HEK293T (cell line): ENCODE measurements around the gene FHL1.

ENCODE experiments used
- BHLHE40 ChIP-seq: fragments of 450-650 bp; IDR thresholded peaks from 2 replicates; pipeline ENCODE4 v1.6.1; 2016; ENCODE audit warnings: mild to moderate bottlenecking, moderate library complexity, borderline replicate concordance
- HDGF ChIP-seq: fragments of 450-650 bp; IDR thresholded peaks from 2 replicates; pipeline ENCODE4 v1.6.1; 2017; ENCODE audit warnings: antibody characterized with exemption, borderline replicate concordance
- SP1 ChIP-seq: fragments of 450-650 bp; IDR thresholded peaks from 2 replicates; pipeline ENCODE4 v1.6.1; 2017

DNA sequence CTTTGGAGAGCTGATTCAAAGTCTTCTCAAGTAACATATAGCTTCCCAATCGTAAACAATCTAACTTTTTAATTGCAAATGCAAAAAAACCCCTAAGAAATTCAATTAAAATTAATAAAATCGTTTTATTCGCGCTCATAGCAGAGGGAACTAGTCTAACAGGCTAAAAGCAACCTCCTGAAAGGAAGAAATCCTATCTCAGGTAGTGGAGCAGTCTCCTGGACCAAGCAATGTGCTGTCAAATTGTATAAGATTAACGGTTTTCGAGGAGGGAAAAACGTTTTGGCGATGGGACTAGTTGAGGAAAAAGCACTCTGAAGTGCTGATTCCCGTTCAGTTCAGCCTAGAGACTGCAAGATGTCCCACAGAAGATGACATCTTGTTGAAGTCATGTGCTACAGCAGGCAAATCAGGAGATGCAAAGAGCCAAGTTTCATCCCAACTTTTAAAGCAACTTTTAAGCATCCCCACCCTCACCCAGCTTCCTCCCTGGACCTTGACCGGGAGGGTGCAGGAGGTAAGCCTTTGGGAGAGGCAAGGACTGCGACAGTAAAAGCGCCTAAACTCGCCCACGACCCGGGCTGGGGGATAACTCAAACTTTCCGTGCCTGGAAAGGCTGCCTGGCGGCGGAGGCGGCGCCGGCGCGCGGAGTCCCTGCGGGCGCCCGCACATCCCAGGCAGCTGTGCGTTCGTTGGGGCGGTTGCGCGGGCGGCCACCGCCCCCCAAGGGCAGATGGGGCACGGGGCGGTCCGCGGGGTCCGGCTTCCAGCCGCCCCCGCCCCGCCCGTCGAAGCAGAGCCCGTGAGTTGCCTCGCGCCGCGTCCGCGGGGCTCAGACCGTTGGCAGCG is 103.1 kb downstream of the FHL1 start:
- no peak for TF ChIP-seq HDGF
- TF ChIP-seq SP1 = no peak
- TF ChIP-seq BHLHE40 = no peak
